Ishikawa (cell line): ENCODE measurements around the gene BAAT.

Experiments
- CREB1 ChIP-seq: IDR thresholded peaks from 2 replicates; pipeline ENCODE4 v1.6.1; 2012; ENCODE audit warnings: low read depth
- EGR1 ChIP-seq: IDR thresholded peaks from 2 replicates; pipeline ENCODE4 v1.6.1; 2012
- EP300 ChIP-seq: IDR thresholded peaks from 2 replicates; pipeline ENCODE4 v1.6.1; 2012; ENCODE audit warnings: borderline replicate concordance
- FOXM1 ChIP-seq: IDR thresholded peaks from 2 replicates; pipeline ENCODE4 v1.6.1; 2012; ENCODE audit warnings: low read depth, borderline replicate concordance
- RAD21 ChIP-seq: IDR thresholded peaks from 2 replicates; pipeline ENCODE4 v1.6.1; 2012; ENCODE audit warnings: low read depth
- TAF1 ChIP-seq: IDR thresholded peaks from 2 replicates; pipeline ENCODE4 v1.6.1; 2012; ENCODE audit warnings: low read depth, mild to moderate bottlenecking
- TCF12 ChIP-seq: IDR thresholded peaks from 2 replicates; pipeline ENCODE4 v1.6.1; 2012; ENCODE audit warnings: low read depth
- YY1 ChIP-seq: IDR thresholded peaks from 2 replicates; pipeline ENCODE4 v1.6.1; 2012; ENCODE audit warnings: low read depth
- ZBTB7A ChIP-seq: IDR thresholded peaks from 2 replicates; pipeline ENCODE4 v1.6.1; 2012; ENCODE audit warnings: low read depth
- TF ChIP-seq, protein P1 (sequence below): IDR thresholded peaks from 2 replicates; pipeline ENCODE4 v1.6.1; 2012
- TF ChIP-seq, protein P2 (sequence below): IDR thresholded peaks from 2 replicates; pipeline ENCODE4 v1.6.1; 2012

DNA sequence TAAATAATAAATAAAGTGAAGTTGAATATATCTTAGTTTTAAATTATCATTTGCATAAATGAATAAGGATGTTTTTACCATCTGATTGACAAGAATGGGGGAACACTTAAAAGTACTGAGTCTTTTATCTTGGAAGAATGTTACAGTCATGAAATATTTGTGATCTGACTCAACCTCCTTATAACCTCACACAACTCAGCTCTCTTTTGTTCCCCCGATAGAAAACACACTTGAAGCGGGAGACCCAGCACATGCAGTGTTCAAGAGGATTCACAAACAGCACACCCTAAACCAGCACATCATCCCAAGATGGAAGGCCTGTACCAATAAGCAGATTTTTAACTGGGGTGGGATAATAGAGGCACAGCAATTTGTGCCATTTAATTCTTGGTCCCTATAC lies 15.5 kb downstream of the BAAT start:
- TF ChIP-seq EP300 (no peak), ZBTB7A (no peak), FOXM1 (no peak), CREB1 (no peak), EGR1 (no peak), RAD21 (no peak), TCF12 (no peak), YY1 (no peak), TAF1 (no peak)
- TF ChIP-seq, protein P1, sequence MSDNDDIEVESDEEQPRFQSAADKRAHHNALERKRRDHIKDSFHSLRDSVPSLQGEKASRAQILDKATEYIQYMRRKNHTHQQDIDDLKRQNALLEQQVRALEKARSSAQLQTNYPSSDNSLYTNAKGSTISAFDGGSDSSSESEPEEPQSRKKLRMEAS: no peak
- TF ChIP-seq, protein P2, sequence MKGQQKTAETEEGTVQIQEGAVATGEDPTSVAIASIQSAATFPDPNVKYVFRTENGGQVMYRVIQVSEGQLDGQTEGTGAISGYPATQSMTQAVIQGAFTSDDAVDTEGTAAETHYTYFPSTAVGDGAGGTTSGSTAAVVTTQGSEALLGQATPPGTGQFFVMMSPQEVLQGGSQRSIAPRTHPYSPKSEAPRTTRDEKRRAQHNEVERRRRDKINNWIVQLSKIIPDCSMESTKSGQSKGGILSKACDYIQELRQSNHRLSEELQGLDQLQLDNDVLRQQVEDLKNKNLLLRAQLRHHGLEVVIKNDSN: no peak
